Osteoblast (primary cell): Measurements from ENCODE around the gene GAB3. TPM values are rescaled to one million over a fixed set of nuclear protein-coding genes. Genes with fewer than 3 reads are reported as not detected.
A peak's percentile ranks its signal among the peaks of the same experiment; 100 is the strongest.

Source experiments
- DNase-seq: peaks from one replicate; pipeline ENCODE4 v3.0.0; 2011; ENCODE audit warnings: low spot score, mixed read lengths; ENCODE audit not compliant: insufficient read length; ENCODE audit errors: missing footprints
- H2AFZ ChIP-seq: 2 replicates; pipeline ENCODE4 v1.6.0; 2011; ENCODE audit warnings: mild to moderate bottlenecking, low read length
- H3K27ac ChIP-seq: 2 replicates; pipeline ENCODE4 v1.5.1; 2011; ENCODE audit warnings: mild to moderate bottlenecking, low read depth, low read length, moderate library complexity
- H3K27me3 ChIP-seq: 2 replicates; pipeline ENCODE4 v1.6.0; 2012; ENCODE audit warnings: mild to moderate bottlenecking, control low read depth, inconsistent platforms, low read length, moderate library complexity; ENCODE audit not compliant: insufficient read depth
- H3K36me3 ChIP-seq: 2 replicates; pipeline ENCODE4 v1.5.1; 2011; ENCODE audit warnings: mild to moderate bottlenecking, low read length, control low read depth, moderate library complexity; ENCODE audit not compliant: insufficient read depth
- H3K4me1 ChIP-seq: 2 replicates; pipeline ENCODE4 v1.5.1; 2011; ENCODE audit warnings: mild to moderate bottlenecking, low read length, control low read depth, moderate library complexity; ENCODE audit not compliant: insufficient read depth
- H3K4me2 ChIP-seq: 2 replicates; pipeline ENCODE4 v1.6.0; 2011; ENCODE audit warnings: mild to moderate bottlenecking, low read length; ENCODE audit not compliant: insufficient read depth
- H3K4me3 ChIP-seq: fragments of 200-600 bp; sonication (generic); 3 replicates; pipeline ENCODE4 v1.5.1; 2012; ENCODE audit warnings: mild to moderate bottlenecking, low read length, inconsistent platforms; ENCODE audit not compliant: insufficient read depth
- H3K79me2 ChIP-seq: 2 replicates; pipeline ENCODE4 v1.6.0; 2012; ENCODE audit warnings: mild to moderate bottlenecking, low read length, control low read depth, inconsistent platforms; ENCODE audit not compliant: insufficient read depth
- H3K9me3 ChIP-seq: 2 replicates; pipeline ENCODE4 v1.5.1; 2011; ENCODE audit warnings: low read depth, low read length, control low read depth
- H4K20me1 ChIP-seq: 2 replicates; pipeline ENCODE4 v1.6.0; 2012; ENCODE audit warnings: mild to moderate bottlenecking, low read length, control low read depth; ENCODE audit not compliant: insufficient read depth
- total RNA-seq: library from RNA; depleted of rRNA; stranded (reverse); fragments of >200 nt; gene quantifications from 2 replicates; pipeline ENCODE4 v1.2.3, GENCODE V29; 2012
- TF ChIP-seq, protein P1 (sequence below): IDR thresholded peaks from 2 replicates; pipeline ENCODE4 v1.5.1; 2011; ENCODE audit warnings: mild to moderate bottlenecking, low read depth, low read length, moderate library complexity; ENCODE audit errors: extremely low read depth

GAB3 gene
- total RNA-seq, 1 donor, result 6.9 TPM

DNA sequence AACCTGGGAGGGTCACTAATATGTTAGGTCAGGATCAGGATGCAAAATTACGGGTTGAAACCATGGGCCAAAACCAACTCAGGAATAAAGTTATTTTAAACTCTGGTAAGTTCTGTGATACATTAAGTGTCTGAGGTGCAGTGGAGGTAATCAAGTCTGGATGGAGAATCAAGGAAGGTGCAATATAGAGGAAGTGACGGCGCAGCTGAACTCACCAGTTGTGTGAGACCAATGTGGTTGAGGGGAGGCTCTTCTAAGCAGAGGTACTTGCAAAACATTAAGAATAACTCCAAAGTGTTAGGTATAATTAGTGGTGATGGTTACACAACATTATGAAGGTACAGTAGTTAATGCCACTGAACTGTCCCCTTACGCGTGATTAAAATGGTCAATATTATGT, 19.7 kb downstream of the GAB3 start:
- TF ChIP-seq, protein P1, sequence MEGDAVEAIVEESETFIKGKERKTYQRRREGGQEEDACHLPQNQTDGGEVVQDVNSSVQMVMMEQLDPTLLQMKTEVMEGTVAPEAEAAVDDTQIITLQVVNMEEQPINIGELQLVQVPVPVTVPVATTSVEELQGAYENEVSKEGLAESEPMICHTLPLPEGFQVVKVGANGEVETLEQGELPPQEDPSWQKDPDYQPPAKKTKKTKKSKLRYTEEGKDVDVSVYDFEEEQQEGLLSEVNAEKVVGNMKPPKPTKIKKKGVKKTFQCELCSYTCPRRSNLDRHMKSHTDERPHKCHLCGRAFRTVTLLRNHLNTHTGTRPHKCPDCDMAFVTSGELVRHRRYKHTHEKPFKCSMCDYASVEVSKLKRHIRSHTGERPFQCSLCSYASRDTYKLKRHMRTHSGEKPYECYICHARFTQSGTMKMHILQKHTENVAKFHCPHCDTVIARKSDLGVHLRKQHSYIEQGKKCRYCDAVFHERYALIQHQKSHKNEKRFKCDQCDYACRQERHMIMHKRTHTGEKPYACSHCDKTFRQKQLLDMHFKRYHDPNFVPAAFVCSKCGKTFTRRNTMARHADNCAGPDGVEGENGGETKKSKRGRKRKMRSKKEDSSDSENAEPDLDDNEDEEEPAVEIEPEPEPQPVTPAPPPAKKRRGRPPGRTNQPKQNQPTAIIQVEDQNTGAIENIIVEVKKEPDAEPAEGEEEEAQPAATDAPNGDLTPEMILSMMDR, result no peak
- no peaks in the 10 kb centered on the region for H3K9me3 ChIP-seq
- H3K4me2 ChIP-seq, result no peak overlapping the region
- no peak overlapping the region for H3K4me3 ChIP-seq
- H4K20me1 ChIP-seq, result no peaks in the 10 kb centered on the region
- peaks cover 74% of the 10 kb centered on the region for H3K4me1 ChIP-seq
- H3K27ac ChIP-seq, result no peak overlapping the region
- H3K79me2 ChIP-seq, result no peaks in the 10 kb centered on the region
- H3K36me3 ChIP-seq, result no peaks in the 10 kb centered on the region
- no peaks in the 10 kb centered on the region for H3K27me3 ChIP-seq
- no peak for DNase-seq
- no peak overlapping the region for H2AFZ ChIP-seq

DNA sequence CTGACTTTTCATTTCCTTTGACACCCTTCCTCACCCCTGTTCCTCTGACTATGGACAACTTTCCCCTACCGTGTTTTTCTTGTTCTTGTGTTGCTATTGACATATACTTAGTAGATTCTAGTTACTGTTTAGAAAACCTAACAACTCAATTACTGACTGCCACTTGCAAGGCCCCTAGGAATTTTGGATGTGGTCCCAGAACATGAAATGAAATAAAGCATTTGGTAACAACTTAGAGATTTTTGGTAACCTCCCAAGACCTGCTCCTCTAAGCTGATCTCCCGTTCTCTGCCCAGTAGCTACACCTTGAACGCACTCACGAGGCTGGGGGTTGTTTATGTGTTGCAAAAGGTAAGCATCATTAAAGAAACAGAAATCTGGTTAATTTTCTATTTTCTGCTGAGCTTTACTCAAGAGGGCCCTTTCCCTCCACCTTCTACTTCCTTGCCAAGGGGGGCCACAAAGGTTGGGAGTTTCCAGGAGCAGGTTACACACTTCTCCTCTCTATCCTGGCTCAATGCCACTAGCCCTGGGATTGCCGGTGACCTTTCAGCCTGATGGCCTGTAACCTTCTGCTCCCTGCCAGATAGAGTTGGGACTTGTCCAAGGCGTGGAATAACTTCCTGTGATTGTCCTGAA, 20.5 kb downstream of the GAB3 start:
- no peaks in the 10 kb centered on the region for H4K20me1 ChIP-seq
- no peak overlapping the region for H2AFZ ChIP-seq
- no peaks in the 10 kb centered on the region for H3K27me3 ChIP-seq
- H3K36me3 ChIP-seq, result no peaks in the 10 kb centered on the region
- peaks cover 66% of the 10 kb centered on the region for H3K4me1 ChIP-seq
- H3K4me2 ChIP-seq, result peak overlapping the region; percentile 7
- DNase-seq, result no peak
- TF ChIP-seq, protein P1, result no peak
- H3K27ac ChIP-seq, result peak overlapping the region; percentile 31
- H3K4me3 ChIP-seq, result no peak overlapping the region
- H3K79me2 ChIP-seq, result no peaks in the 10 kb centered on the region
- no peaks in the 10 kb centered on the region for H3K9me3 ChIP-seq

DNA sequence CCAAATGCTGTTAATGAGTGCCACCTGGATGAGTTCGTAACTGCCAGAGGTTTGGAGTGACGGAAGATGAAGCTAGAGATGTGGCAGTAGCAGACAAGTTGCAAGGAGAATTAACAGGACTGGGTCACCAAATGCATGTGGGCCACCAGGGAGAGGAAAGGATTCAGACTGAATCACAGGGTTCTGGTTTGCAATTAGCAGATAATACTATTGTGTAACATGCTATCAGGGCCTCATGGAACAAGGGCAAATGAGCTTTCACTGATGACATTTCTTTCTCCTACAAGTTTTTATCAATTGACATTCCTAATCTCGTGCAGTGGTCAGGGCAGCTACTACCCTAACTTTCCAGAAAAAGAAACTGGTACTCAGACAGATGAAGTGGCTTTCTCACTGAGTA, 21.4 kb downstream of the GAB3 start:
- no peaks in the 10 kb centered on the region for H3K79me2 ChIP-seq
- H3K27me3 ChIP-seq, result no peaks in the 10 kb centered on the region
- no peak overlapping the region for H3K4me3 ChIP-seq
- H4K20me1 ChIP-seq, result no peaks in the 10 kb centered on the region
- H3K4me1 ChIP-seq, result peaks cover 57% of the 10 kb centered on the region
- no peak overlapping the region for H3K27ac ChIP-seq
- TF ChIP-seq, protein P1, result no peak
- no peaks in the 10 kb centered on the region for H3K9me3 ChIP-seq
- H3K36me3 ChIP-seq, result no peaks in the 10 kb centered on the region
- DNase-seq, result no peak
- no peak overlapping the region for H3K4me2 ChIP-seq
- H2AFZ ChIP-seq, result no peak overlapping the region

DNA sequence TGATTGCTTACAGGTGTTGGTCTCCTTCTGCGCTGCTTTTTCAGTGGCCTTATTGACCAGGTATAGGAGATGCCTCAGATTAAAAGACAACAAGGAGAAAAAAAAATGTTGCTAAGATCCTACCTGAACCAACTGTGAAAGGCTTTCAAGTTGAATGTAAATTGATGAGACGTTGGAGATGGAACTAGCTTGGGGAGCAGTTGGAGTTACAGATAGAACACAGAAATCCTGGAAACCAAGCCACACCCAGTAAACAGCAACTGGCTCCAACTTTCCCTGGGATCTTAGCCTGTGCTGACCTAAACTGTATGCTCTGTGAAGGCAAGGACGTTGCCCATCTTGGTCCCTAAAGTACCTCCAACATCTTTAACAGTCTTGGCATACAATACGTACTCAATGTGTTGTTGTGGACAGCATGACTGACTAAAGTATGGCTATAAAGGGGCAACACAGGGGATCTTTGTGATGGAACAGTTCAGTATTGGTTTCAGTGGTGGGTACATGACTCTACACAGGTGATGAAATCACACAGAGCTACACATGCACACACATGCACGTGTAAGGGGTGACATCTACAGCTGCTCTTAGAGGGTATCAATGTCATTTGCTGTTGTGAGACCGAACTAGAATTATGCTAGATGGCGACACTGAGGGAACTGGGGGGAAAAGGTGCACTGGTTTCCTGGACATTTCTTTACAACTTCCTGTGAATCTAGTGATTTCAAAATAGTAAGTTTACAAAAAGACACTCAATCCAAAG, 22.3 kb downstream of the GAB3 start:
- DNase-seq, result no peak
- H3K36me3 ChIP-seq, result no peaks in the 10 kb centered on the region
- no peaks in the 10 kb centered on the region for H3K79me2 ChIP-seq
- H3K27ac ChIP-seq, result no peak overlapping the region
- no peak overlapping the region for H2AFZ ChIP-seq
- H3K9me3 ChIP-seq, result no peaks in the 10 kb centered on the region
- TF ChIP-seq, protein P1, result no peak
- peaks cover 50% of the 10 kb centered on the region for H3K4me1 ChIP-seq
- H3K4me3 ChIP-seq, result no peak overlapping the region
- no peak overlapping the region for H3K4me2 ChIP-seq
- H3K27me3 ChIP-seq, result no peaks in the 10 kb centered on the region
- no peaks in the 10 kb centered on the region for H4K20me1 ChIP-seq
